HEK293 (cell line): ENCODE data around the gene CATSPERE.

Source experiments
- CTCF ChIA-PET: fragments of 350-600 bp; formaldehyde crosslinking; extraction: SDS; loops from one replicate; lab custom pipeline; 2021; ENCODE audit warnings: antibody characterized with exemption; lab: Yijun Ruan, JAX
- POLR2A ChIA-PET: fragments of 300-600 bp; formaldehyde crosslinking; extraction: SDS; loops from one replicate; lab custom pipeline; 2020; ENCODE audit warnings: antibody characterized with exemption, inconsistent platforms; lab: Yijun Ruan, JAX
- H3K27ac ChIP-seq: fragments of 200-500 bp; sonication (Bioruptor generic); 2 replicates; pipeline ENCODE4 v1.5.1; 2014; ENCODE audit warnings: low read depth, low read length, control low read depth, inconsistent platforms; ENCODE audit errors: extremely low read depth
- H3K36me3 ChIP-seq, 2 experiments: fragments of 200-500 bp in 1 of 2; sonication (Bioruptor generic) in 1 of 2; 1 replicate in 1 of 2; 2 replicates in 1 of 2; pipeline ENCODE4 v1.5.1; 2014 to 2017; ENCODE audit warnings: inconsistent platforms in 2 of 2, low read length in 2 of 2; ENCODE audit not compliant: control insufficient read depth in 2 of 2, insufficient read depth in 1 of 2
- H3K4me1 ChIP-seq: fragments of 200-500 bp; sonication (Bioruptor generic); 2 replicates; pipeline ENCODE4 v1.5.1; 2014; ENCODE audit warnings: mild to moderate bottlenecking, low read length, inconsistent platforms; ENCODE audit not compliant: control insufficient read depth, insufficient read depth
- H3K4me3 ChIP-seq: 2 replicates; pipeline ENCODE4 v1.5.1; 2011; ENCODE audit warnings: low read depth, mild to moderate bottlenecking, control low read depth, low read length, moderate library complexity
- H3K9me3 ChIP-seq: fragments of 200-500 bp; sonication (Bioruptor generic); 2 replicates; pipeline ENCODE4 v1.5.1; 2014; ENCODE audit warnings: low read depth, low read length, inconsistent platforms; ENCODE audit not compliant: control insufficient read depth, insufficient read depth
- EGR2 ChIP-seq: fragments of 450-650 bp; formaldehyde crosslinking; IDR thresholded peaks from 2 replicates; pipeline ENCODE4 v1.5.1; 2016; ENCODE audit warnings: low read depth, missing biosample characterization, missing genetic modification characterization
- FEZF1 ChIP-seq: fragments of 450-650 bp; formaldehyde crosslinking; IDR thresholded peaks from 2 replicates; pipeline ENCODE4 v1.5.1; 2016; ENCODE audit warnings: missing biosample characterization, missing genetic modification characterization
- GLIS2 ChIP-seq: fragments of 450-650 bp; formaldehyde crosslinking; IDR thresholded peaks from 2 replicates; pipeline ENCODE4 v1.5.1; 2016; ENCODE audit warnings: missing biosample characterization, missing genetic modification characterization
- KLF10 ChIP-seq: fragments of 450-650 bp; IDR thresholded peaks from 2 replicates; pipeline ENCODE4 v1.5.1; 2018; ENCODE audit warnings: missing biosample characterization, mild to moderate bottlenecking, missing genetic modification characterization
- MEIS1 ChIP-seq: sonication (generic); formaldehyde crosslinking; IDR thresholded peaks from 2 replicates; pipeline ENCODE4 v1.8.1; 2022; ENCODE audit warnings: missing genetic modification reagents, mild to moderate bottlenecking, borderline replicate concordance
- SALL2 ChIP-seq: fragments of 450-650 bp; formaldehyde crosslinking; IDR thresholded peaks from 2 replicates; pipeline ENCODE4 v1.5.0; 2017; ENCODE audit warnings: missing biosample characterization, mild to moderate bottlenecking, missing genetic modification characterization, borderline replicate concordance
- SCRT1 ChIP-seq: fragments of 450-650 bp; formaldehyde crosslinking; IDR thresholded peaks from 2 replicates; pipeline ENCODE4 v1.5.1; 2016; ENCODE audit warnings: missing biosample characterization, missing genetic modification characterization, borderline replicate concordance
- SCRT2 ChIP-seq: fragments of 450-650 bp; formaldehyde crosslinking; IDR thresholded peaks from 2 replicates; pipeline ENCODE4 v1.5.1; 2016; ENCODE audit warnings: missing biosample characterization, missing genetic modification characterization
- SP3 ChIP-seq: fragments of 450-650 bp; formaldehyde crosslinking; IDR thresholded peaks from 2 replicates; pipeline ENCODE4 v1.5.1; 2016; ENCODE audit warnings: missing biosample characterization, missing genetic modification characterization
- ZBTB26 ChIP-seq: fragments of 450-650 bp; formaldehyde crosslinking; optimal IDR thresholded peaks from 2 replicates; pipeline ENCODE3; 2016; ENCODE audit warnings: missing biosample characterization, mild to moderate bottlenecking, missing genetic modification characterization
- ZFHX2 ChIP-seq: fragments of 450-650 bp; formaldehyde crosslinking; conservative IDR thresholded peaks from 2 replicates; pipeline ENCODE4 v1.5.1; 2016; ENCODE audit warnings: missing biosample characterization, missing genetic modification characterization
- ZNF112 ChIP-seq: fragments of 450-650 bp; formaldehyde crosslinking; IDR thresholded peaks from 2 replicates; pipeline ENCODE4 v1.5.0; 2017; ENCODE audit warnings: missing biosample characterization, missing genetic modification characterization
- ZNF211 ChIP-seq: fragments of 450-650 bp; formaldehyde crosslinking; IDR thresholded peaks from 2 replicates; pipeline ENCODE4 v1.5.1; 2016; ENCODE audit warnings: low read depth, missing biosample characterization, missing genetic modification characterization
- ZNF214 ChIP-seq: fragments of 450-650 bp; formaldehyde crosslinking; IDR thresholded peaks from 2 replicates; pipeline ENCODE4 v1.5.1; 2017; ENCODE audit warnings: missing biosample characterization, mild to moderate bottlenecking, missing genetic modification characterization, borderline replicate concordance
- ZNF394 ChIP-seq: fragments of 450-650 bp; formaldehyde crosslinking; IDR thresholded peaks from 2 replicates; pipeline ENCODE4 v1.5.1; 2016; ENCODE audit warnings: missing biosample characterization, missing genetic modification characterization, mild to moderate bottlenecking, moderate library complexity, borderline replicate concordance
- ZNF518A ChIP-seq: fragments of 450-650 bp; formaldehyde crosslinking; conservative IDR thresholded peaks from 2 replicates; pipeline ENCODE4 v1.5.1; 2016; ENCODE audit warnings: low read depth, missing biosample characterization, missing genetic modification characterization
- ZNF555 ChIP-seq: fragments of 450-650 bp; formaldehyde crosslinking; conservative IDR thresholded peaks from 2 replicates; pipeline ENCODE4 v1.5.1; 2017; ENCODE audit warnings: missing biosample characterization, mild to moderate bottlenecking, missing genetic modification characterization, inconsistent platforms
- ZNF610 ChIP-seq: fragments of 450-650 bp; formaldehyde crosslinking; IDR thresholded peaks from 2 replicates; pipeline ENCODE4 v1.5.1; 2016; ENCODE audit warnings: missing biosample characterization, missing genetic modification characterization, borderline replicate concordance
- ZNF843 ChIP-seq: fragments of 450-650 bp; formaldehyde crosslinking; IDR thresholded peaks from 2 replicates; pipeline ENCODE4 v1.5.1; 2016; ENCODE audit warnings: missing biosample characterization, missing genetic modification characterization
- ZSCAN30 ChIP-seq: fragments of 450-650 bp; IDR thresholded peaks from 2 replicates; pipeline ENCODE4 v1.5.1; 2018; ENCODE audit warnings: missing biosample characterization, mild to moderate bottlenecking, missing genetic modification characterization, moderate library complexity
- TF ChIP-seq, protein P1 (sequence below): fragments of 450-650 bp; formaldehyde crosslinking; IDR thresholded peaks from 2 replicates; pipeline ENCODE4 v1.5.1; 2016; ENCODE audit warnings: missing biosample characterization, missing genetic modification characterization

The CATSPERE gene

GRCh38 chr1:244642988-244643387 is 181.9 kb downstream of the CATSPERE start:
- no peaks in the 10 kb centered on the region for H3K9me3 ChIP-seq
- CTCF ChIA-PET: interaction anchor here (1.2 kb wide), 1 partner anchor 39 kb away, joined by 3 read pairs; no protein-coding TSS in a partner anchor
- no peaks in the 10 kb centered on the region for H3K36me3 ChIP-seq
- H3K27ac ChIP-seq: no peak overlapping the region
- H3K4me3 ChIP-seq: no peak overlapping the region
- TF ChIP-seq KLF10 (tag by site-specific recombination): no peak
- TF ChIP-seq SP3 (tag by site-specific recombination): no peak
- TF ChIP-seq FEZF1 (tag by site-specific recombination): no peak
- no peak for TF ChIP-seq ZNF518A (tag by site-specific recombination)
- no peak for TF ChIP-seq SALL2 (tag by site-specific recombination)
- TF ChIP-seq ZNF112: no peak
- no peak for TF ChIP-seq MEIS1 (CRISPR knock-in tag)
- no peak for TF ChIP-seq ZNF610 (tag by site-specific recombination)
- H3K4me1 ChIP-seq: no peaks in the 10 kb centered on the region
- POLR2A ChIA-PET: no interaction called here

DNA sequence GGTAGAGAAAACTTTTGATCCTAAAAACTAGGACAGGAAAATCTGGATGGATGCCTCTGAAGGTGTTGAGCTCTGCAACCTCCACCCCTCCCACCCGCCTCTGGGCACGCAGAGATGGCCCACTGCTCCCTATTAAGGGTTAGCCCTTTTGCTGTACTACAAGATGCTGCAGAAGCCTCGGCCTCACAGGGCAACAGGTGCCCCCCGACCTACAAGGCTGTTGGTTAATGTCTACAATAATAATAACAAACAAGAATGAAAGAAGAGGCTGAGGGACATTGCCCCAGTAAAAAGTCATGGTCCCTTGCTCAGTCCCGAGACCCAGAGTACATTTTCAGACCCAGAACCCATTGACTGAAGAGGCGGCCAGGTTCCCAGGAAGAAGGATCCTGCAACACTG is 184.3 kb downstream of the CATSPERE start:
- no peak overlapping the region for H3K27ac ChIP-seq
- no peaks in the 10 kb centered on the region for H3K36me3 ChIP-seq
- no peaks in the 10 kb centered on the region for H3K9me3 ChIP-seq
- ChIA-PET POLR2A (no interaction called here), CTCF (no interaction called here)
- H3K4me1 ChIP-seq: no peaks in the 10 kb centered on the region
- TF ChIP-seq SCRT2 (tag by site-specific recombination) (peak; percentile 91), GLIS2 (tag by site-specific recombination) (no peak), SCRT1 (tag by site-specific recombination) (peak; percentile 65; the same call in 1 of the 2 replicates)
- no peak overlapping the region for H3K4me3 ChIP-seq

GRCh38 chr1:244645890-244646289 is 184.8 kb downstream of the CATSPERE start:
- CTCF ChIA-PET: interaction anchor here (1.7 kb wide), 1 partner anchor 42 kb away, joined by 9 read pairs; no protein-coding TSS in a partner anchor
- H3K27ac ChIP-seq: no peak overlapping the region
- H3K4me3 ChIP-seq: no peak overlapping the region
- H3K4me1 ChIP-seq: no peaks in the 10 kb centered on the region
- H3K9me3 ChIP-seq: no peaks in the 10 kb centered on the region
- POLR2A ChIA-PET: no interaction called here
- no peak for TF ChIP-seq ZNF555 (tag by site-specific recombination)
- TF ChIP-seq ZFHX2 (tag by site-specific recombination): peak; percentile 68
- peak; percentile 84 for TF ChIP-seq EGR2
- no peaks in the 10 kb centered on the region for H3K36me3 ChIP-seq

- CTCF ChIA-PET: interaction anchor here (1.7 kb wide), 2 partner anchors 149 to 395 kb away, joined by 5 read pairs; no protein-coding TSS in a partner anchor
- no peaks in the 10 kb centered on the region for H3K9me3 ChIP-seq
- POLR2A ChIA-PET: no interaction called here
- no peak for TF ChIP-seq ZBTB26 (tag by site-specific recombination)
- TF ChIP-seq ZNF211 (tag by site-specific recombination): no peak
- no peak for TF ChIP-seq ZSCAN30
- TF ChIP-seq ZNF843 (tag by site-specific recombination): no peak
- TF ChIP-seq, protein P1, sequence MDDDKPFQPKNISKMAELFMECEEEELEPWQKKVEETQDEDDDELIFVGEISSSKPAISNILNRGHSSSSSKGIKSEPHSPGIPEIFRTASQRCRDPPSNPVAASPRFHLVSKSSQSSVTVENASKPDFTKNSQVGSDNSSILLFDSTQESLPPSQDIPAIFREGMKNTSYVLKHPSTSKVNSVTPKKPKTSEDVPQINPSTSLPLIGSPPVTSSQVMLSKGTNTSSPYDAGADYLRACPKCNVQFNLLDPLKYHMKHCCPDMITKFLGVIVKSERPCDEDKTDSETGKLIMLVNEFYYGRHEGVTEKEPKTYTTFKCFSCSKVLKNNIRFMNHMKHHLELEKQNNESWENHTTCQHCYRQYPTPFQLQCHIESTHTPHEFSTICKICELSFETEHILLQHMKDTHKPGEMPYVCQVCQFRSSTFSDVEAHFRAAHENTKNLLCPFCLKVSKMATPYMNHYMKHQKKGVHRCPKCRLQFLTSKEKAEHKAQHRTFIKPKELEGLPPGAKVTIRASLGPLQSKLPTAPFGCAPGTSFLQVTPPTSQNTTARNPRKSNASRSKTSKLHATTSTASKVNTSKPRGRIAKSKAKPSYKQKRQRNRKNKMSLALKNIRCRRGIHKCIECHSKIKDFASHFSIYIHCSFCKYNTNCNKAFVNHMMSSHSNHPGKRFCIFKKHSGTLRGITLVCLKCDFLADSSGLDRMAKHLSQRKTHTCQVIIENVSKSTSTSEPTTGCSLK (tag by site-specific recombination): no peak
- TF ChIP-seq ZNF214 (tag by site-specific recombination): no peak
- TF ChIP-seq ZNF394 (tag by site-specific recombination): no peak
These were observed 186.7 kb downstream of the CATSPERE start for GRCh38 chr1:244647819-244648218.

More at GRCh38 chr1:244647819-244648218, 186.7 kb downstream of the CATSPERE start:
- H3K27ac ChIP-seq: no peak overlapping the region
- H3K36me3 ChIP-seq: no peaks in the 10 kb centered on the region
- no peak overlapping the region for H3K4me3 ChIP-seq
- no peaks in the 10 kb centered on the region for H3K4me1 ChIP-seq
